H1 (cell line): ENCODE data around the gene CCDC171. TPM values are rescaled to one million over a fixed set of nuclear protein-coding genes. Genes with fewer than 3 reads are reported as not detected.

Experiments
- ATF3 ChIP-seq: IDR thresholded peaks from 2 replicates; pipeline ENCODE4 v1.6.1; 2011; ENCODE audit warnings: low read depth, mild to moderate bottlenecking, low read length; ENCODE audit not compliant: insufficient read depth
- CHD2 ChIP-seq: IDR thresholded peaks from 2 replicates; pipeline ENCODE4 v1.6.1; 2012; ENCODE audit warnings: low read length, improper control_type of control experiment
- CHD7 ChIP-seq: fragments of 300-600 bp; sonication (generic); IDR thresholded peaks from 2 replicates; pipeline ENCODE4 v1.7.1; 2012; ENCODE audit warnings: low read length, moderate library complexity, mild to moderate bottlenecking, inconsistent platforms; ENCODE audit not compliant: insufficient replicate concordance
- GTF2F1 ChIP-seq: IDR thresholded peaks from 2 replicates; pipeline ENCODE4 v1.6.1; 2012; ENCODE audit warnings: low read depth, low read length, improper control_type of control experiment, borderline replicate concordance
- KDM4A ChIP-seq: IDR thresholded peaks from one replicate; pipeline ENCODE4 v1.7.1; 2012; ENCODE audit warnings: low read depth, mild to moderate bottlenecking, moderate library complexity, low read length, inconsistent platforms; ENCODE audit not compliant: severe bottlenecking
- POLR2A ChIP-seq, 2 experiments: IDR thresholded peaks; 1 replicate in 1 of 2; 2 replicates in 1 of 2; pipeline ENCODE4 v1.6.1; 2011; ENCODE audit warnings: low read depth in 2 of 2, low read length in 2 of 2, mild to moderate bottlenecking in 2 of 2; ENCODE audit errors: control extremely low read depth in 1 of 2
- polyA plus RNA-seq, 7 experiments: library from polyadenylated mRNA; depleted of rRNA in 3 of 7; stranded (reverse) in 5 of 7; unstranded in 2 of 7; fragments of >200 nt in 5 of 7; fragments of 200-250 nt in 2 of 7; gene quantifications; 1 replicate in 5 of 7; 2 replicates in 1 of 7; 4 replicates in 1 of 7; pipeline versions ENCODE4 v1.2.1 to v1.2.3, GENCODE V29; 2011 to 2013; ENCODE audit warnings: missing spikeins in 2 of 7, mixed read lengths in 2 of 7
- total RNA-seq: library from RNA; stranded (reverse); fragmentation: NEBNext Ultra II Directional; extraction: Animal tissue kit (Norgen Biotek cat#: 25700); gene quantifications from 2 replicates; pipeline ENCODE4 v1.2.1, GENCODE V29; 2021

CCDC171 gene
- total and polyA plus RNA-seq, 2 of the 8 experiments (the other 6 are each of a cell fraction or from before 2014, with no cell fraction given) = 0.83 to 2.3 TPM

- TF ChIP-seq CHD7 (no peak), POLR2A (IDR thresholded peaks at IDR 0.05; ENCODE audit: control extremely low read depth in 1 of 2, low read depth in 2 of 2, low read length in 2 of 2) (no peak), CHD2 (no peak), KDM4A (no peak), ATF3 (no peak), GTF2F1 (no peak)
These were observed 31.6 kb upstream of the CCDC171 start (continued) for GRCh38 chr9:15521254-15521653.
